ENCODE results near the gene CTNNA3.
A peak's percentile ranks its signal among the peaks of the same experiment; 100 is the strongest.

The CTNNA3 gene

DNA sequence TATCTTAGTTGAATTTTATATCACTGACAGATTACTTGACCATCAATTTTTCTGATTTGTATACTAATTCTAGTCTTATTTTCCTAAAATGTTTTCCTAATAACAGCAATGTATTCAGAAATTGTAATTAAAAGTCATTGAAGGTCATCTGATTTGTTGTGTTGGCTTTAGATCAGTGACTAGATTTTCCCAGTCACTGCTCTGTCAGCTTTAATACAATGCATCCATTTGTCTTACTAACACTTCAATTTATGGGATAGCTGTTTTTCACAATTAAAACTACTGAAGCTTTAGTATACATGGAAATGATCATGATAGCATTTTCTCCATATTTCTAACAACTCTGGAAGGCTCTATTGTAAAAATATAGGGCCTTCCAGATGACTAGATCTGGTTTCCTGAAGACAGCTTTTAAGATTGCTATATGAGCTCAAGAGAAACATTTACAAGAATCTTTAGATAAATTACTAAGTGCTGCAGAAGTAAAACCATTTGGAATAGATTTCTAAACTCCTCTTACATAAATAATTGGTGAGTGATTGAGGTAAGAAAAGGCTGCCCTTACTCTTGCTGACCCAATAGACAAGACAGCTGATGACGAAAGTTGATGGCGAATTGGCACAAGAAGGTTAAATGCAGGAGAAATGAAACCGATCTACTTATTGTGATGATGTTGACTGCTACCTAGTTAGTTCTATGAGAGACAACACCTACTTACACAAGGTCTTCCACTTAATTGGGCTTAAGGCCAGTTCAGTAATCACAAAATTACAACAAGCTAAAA is 696.0 kb downstream of the CTNNA3 start:
- DNase-seq: no peak

DNA sequence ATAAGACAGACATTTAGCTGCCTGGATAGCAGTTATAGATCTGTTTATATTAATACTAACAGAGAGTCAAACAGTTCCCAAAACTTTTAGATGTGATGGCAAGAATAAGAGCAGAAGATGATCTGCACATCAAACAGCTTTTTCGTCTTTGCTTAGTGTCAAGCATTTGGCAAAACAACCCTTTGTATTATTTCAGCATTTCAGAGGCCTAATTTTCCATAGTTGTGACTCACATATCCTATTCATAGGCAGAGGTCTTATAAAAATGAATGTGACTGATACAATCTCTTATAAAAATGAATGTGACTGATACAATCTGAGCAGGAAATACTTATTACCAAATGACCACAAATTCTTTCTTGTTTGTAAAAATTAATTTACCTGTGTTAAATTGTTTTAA is 699.0 kb downstream of the CTNNA3 start:
- DNase-seq: no peak

DNA sequence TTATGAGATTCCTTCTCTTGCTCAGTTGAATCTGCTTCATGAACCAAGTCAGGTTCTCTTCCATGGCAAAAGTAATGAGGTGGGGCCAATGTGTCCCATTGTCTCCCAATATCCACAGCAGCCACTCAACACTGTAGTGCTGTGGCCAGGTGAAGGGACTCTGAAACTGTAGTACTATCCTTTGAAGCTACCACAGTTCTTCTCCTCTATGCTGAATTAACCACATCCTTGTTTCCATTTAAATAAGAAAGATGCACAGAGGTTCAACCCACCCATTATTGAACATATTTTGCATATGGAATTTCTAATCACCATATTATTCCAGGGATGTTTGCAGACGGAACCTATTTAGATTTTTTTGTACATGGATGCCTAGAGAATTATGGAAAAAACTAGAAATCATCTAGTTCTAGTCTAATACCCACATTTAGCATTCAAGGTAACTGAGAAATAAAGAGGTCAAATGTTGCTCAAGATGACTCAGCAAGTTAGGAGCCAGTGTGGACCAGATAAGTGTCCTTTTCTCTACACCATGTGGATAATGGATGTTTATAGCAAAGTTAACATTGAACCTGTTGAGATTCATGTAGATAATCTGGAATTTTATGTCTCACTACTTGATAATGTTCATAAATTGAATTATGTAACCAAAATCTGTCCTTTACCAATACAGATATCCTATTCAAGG is 705.7 kb downstream of the CTNNA3 start:
- DNase-seq: no peak

DNA sequence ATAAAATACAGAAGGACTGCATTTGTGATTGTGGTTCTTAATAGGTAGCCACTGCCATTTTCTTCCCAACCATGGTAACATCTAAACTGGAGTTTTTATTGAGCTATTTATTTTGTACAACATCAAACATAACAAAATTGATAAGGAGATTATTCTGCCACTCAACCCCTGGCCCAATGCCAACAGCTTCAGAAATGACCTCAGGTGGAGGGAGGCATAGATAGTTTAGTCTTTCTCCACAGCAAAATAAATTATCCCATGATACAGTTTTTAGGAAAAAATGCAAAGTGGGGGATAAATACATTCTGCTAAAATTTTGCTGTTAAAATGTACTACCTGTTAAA is 712.5 kb downstream of the CTNNA3 start:
- DNase-seq: no peak

DNA sequence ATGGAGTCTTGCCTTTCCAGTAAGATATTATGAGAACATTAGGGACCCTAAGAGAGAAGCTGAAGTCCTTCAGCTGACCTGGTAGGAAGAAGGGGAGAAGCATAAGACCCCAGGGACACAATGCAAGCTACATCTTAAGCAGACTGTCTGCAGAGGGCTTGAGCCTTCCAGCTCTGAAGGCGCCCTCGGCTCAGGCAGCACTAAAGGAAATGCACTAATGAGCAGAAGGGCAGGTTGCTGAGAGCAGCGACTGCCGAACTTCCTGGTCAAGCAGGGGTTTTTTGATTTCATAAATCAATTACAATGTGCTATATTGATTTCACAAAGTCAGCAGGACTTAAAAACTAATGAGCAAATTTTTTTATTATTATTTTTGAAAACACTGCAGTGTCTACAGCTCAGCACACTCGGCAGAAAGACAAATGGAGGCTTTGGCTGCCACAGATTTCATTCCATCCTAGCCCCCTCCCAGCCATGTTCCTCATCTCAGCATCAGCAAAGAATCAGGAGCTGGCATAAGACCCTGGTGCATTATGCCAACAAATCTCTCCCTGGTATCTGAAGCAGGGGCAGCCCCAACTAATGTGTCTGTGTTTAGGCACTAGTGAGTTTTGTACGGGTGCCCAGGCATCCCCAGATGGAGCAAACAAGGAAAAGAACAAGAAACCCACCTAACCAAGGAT is 713.1 kb downstream of the CTNNA3 start:
- DNase-seq: no peak

DNA sequence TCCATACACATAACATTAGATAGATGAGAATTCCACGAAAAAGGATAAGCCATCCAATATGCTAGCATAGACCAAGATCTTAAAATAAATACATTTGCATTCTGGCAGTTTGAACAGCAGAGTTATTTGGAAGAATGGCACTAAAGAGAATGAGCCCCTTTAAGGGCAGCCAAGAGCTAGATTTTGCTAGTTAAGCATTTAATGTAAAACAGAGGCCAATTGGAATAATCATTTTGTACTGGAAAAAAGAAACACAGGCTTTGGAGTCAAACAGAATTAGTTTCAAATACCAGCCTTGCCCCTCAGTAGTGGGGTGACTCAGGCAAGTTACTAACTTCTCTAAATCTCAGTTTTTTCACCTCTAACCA is 714.0 kb downstream of the CTNNA3 start:
- no peak for DNase-seq

DNA sequence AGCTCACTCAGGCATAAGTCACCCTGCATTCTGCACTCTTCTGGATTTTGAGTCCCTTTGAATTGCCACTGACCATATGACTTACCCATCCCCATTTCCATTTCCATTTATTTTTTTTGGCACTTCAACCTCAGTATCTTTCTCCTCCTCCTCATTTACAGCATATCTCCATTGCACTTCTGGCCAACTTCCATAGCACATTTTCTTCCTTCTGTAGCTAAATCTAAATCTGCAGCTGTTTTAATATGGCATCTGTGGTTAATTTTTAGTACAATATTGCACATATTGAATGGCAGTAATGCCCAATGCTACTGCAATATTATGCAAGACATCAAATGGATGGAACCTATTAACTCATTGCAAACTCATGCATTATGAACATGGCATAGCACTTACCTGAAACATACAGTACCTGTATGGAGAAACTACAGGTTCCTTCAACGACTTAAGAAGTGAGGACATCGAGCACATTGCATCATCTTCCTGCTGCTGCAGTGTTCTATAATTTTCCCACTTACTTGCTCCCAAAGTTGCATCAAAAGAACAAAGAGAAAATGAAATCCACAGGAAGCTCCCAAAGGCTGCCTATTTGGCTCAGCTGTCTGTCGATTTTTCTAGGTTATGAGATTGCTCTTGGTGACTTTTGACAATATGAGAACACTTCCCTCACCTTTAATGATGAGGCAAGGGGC is 714.5 kb downstream of the CTNNA3 start:
- DNase-seq: no peak

DNA sequence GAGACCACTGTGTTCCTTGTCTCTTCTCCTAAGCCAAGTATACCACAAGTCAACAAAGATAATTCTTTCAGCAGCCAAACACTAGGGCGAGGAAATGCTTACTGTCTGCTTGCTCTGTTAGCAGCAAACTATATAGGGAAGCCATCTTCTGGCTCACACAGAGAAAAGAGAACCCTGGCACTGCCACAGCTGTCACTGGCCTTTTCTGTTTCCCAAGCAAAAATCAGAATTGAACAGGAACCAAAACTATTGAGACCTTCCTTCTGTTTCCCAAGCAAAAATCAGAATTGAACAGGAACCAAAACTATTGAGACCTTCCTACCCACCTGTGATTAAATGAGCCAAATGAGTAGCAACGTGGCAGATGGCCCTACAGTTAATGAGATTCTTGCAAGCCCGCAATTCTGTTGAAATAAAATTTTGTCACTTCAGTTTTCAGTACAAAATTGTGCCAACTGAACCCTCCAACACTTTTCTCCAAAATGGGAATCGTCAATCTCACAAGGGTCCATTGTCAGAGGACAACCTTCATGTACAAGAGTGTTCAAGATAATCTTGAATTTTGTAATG is 715.7 kb downstream of the CTNNA3 start:
- no peak for DNase-seq

DNA sequence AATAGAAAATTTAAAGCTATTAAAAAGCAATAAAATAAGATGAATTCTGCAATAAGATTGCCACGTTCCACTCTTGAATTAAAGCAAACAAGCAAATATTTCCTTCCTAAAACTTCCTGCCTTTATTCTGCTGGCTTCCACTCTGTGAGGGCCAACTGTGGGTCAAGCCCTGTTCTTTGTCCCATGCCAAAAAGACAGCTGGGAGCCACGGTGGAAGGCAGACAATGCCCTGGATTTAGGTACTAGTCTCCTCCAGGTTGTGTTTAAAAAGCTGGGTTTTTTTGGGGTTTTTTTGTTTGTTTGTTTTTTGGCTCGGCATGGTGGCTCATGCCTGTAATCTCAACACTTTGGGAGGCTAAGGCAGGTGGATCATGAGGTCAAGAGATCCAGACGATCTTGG is 731.0 kb downstream of the CTNNA3 start:
- DNase-seq: no peak

DNA sequence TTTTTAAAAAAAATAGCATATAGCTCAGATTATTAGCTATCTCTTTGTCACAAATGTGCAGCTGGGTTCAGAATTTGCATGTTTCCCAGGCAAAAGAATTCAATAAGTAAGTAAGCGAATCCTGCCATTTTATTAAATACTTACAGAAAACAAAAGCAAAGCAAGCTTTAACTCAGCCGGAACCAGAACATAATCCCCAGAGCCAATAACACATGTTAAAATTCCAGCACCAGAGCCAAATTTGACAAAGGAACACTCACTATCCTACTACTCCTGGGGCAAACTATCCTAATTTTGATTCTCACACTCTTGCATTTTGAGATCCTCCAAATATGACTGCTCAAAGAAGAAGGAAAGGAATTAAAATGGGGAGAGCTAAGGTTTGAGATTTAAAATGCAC is 737.5 kb downstream of the CTNNA3 start:
- no peak for DNase-seq

DNA sequence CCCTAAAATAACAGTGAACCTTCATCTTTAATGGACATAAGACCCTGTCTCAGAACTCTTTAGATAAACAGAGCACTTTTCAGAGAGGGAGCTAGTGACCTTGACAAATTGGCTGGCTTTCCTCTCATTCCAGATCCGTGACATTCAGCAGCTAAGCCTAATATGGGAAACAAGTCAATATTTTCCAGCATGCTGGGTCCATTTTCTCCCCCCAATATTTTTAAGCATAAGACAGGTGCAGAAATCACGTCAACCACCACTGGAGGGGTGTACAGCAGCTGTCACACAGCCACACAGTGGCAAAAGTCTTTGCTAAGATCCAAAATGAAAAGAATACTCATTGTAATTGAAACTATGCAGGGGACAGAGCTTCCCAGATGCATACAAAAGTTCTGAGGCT is 744.1 kb downstream of the CTNNA3 start:
- no peak for DNase-seq

DNA sequence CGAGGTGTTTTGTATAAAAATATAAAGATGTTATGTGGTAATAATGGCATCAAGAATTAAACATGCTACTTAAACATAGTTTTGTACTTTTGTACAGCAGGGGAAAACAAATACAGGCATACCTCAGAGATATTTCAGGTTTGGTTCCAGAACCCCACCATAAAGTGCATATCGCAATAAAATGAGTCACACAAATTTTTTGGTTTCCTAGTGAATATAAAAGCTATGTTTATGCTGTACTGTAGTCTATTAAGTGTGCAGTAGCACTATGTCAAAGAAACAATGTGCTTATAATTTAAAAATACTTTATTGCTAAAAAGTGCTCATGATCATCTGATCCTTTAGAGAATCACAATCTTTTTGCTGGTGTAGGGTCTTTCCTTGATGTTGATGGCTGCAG is 752.4 kb downstream of the CTNNA3 start:
- DNase-seq: no peak

DNA sequence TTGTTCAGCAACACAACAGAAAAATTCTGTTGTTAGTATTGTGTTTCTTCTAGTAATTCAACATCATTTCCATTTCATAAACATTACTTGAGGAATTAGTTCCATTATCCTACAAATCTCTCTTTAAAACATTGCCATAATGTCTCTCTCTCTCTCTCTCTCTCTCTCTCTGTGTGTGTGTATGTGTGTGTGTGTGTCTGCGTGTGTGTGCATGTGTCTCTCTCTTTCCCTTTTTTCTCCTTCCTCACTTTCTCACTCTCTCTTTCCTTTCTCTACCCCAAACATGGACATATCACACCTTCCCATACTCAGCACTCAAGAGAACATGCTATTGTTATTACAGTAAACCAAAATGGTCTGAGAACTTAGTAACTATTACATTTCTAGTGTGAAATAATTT is 753.6 kb downstream of the CTNNA3 start:
- no peak for DNase-seq

DNA sequence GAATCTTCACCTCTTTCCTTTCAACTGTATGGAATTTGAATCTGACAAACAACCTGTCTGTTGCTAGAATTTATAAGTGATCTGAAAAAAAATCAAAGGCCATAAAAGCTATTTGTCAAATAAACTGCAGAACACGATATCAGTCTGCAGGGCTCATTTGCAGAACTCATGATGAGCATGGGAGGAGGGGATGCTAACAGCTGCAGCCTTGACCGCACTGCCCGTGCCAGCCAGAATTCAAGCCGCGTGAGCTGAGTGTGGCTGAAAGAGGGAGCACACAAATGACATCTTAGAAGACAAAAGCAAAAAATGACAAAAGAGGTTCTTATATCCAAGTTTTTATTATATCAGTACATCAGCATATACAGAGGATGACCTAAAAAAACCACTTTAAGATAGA is 754.5 kb downstream of the CTNNA3 start:
- DNase-seq: no peak

DNA sequence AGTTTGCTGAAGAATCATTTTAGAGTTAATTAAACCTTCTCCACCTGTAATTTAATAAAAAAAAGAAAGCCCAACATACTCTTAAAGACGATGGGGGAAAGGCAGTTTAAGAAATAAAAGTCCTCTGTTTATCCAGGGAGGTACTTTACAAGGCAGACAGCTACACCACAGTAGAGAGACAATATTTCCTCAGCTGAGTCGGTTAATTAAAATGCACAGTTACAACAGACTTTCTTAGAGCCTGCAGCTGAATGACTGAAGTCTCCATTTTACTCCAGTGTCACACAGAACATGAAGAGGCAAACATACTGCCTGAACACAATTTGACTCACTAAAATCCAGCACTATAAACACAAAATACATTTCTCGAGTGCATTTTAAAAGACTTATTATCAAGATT is 755.0 kb downstream of the CTNNA3 start:
- DNase-seq: no peak

DNA sequence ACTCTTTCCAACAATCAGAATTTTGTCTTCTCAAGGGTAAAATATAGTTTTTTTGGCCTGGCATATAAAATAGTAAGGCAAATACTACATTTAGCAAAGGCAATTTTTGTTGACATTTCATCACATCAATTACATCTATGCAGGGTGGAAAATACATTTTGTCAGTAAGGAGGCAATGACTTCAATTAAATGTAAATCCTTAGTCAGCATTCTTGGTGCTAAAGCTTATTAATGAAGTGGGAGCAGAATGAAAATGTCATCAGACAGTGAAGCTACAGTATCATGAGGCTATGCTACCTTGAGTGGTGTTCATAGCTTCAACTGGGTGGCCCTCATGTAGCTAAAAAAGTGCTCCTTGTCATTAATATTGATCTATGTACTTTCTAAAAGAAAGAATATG is 761.3 kb downstream of the CTNNA3 start:
- DNase-seq: no peak

DNA sequence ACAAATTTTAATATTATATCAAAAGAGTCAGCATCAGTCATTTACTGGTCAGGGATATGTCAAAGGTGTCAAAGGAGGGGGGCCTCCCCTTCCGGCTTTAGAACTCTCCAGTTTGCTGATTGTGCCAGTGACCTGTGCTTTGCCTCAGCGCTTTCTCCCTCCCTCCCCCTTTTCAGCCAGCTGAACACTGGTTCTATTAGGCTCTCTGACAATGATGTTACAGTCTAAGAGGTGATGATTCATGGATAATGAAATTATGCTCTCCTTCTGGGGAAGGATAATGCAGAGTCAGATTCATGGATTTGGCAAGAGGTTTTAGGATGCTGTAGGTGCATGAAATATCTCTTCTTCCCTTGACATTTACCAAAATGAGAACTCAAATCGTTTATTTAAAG is 764.0 kb downstream of the CTNNA3 start:
- no peak for DNase-seq

DNA sequence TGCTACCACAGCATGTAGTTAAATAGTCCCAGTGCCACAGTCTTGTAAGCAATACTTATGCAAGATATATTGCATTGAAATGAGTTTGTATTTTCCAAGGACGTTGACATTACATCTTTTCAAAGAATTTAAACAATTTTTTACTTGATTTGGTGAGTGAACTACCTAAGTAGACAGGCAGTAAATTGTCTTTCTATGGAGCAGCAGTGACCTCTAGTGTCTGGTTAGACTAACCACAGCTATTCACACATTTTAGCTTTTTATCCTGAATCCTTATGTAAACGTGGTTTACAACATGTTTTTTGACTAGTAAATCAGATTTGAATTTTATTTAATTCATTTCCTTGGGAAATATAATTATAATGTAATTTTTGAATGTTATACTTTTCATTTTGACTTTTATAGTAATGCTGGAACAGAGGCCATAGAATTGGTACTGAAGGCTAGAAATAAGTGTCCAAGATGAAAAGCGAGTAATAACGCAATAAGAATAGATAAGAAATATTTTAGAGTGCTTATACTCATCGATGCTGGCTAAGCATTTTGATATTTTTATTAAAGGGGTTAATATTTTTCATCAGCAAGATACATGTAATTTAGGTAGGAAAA is 764.6 kb downstream of the CTNNA3 start:
- peak; percentile 50 for DNase-seq

DNA sequence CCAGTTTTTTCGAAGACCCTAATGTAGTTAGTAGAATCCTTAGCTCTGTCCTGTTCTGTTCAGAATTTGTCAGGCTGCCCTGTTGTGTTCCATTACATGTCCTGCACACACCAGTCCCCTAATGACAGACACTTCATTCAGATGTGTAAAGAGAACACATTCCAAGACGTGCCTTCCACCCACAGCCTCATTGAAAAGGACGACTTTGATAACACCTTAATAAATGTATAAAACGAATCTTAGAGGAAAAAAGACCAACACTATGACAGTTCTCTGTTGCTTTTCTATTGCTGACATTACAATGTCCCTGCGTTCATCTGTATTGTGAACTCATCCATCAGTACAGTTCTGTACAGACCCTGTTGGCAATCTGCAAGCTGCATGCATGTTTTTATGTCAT is 766.6 kb downstream of the CTNNA3 start:
- no peak for DNase-seq

DNA sequence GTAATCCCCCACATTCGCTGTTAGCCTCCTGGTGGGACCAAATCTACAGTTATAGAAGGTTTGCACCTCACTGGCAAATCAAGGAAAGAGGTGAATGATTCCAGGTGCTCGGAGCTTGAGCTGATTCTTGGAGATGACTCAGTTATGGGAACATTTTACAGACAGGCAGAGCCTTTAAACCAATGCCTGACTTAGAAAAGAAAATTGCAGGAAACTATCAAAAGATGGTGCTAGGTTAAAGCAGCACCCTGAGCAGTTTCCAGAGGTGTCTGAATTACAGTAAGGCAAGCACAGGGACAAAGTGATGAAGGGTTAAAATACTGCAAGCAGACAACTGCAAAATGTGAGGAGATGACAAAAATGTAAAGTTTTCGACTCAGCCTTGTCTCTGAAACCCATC is 767.2 kb downstream of the CTNNA3 start:
- DNase-seq: no peak

DNA sequence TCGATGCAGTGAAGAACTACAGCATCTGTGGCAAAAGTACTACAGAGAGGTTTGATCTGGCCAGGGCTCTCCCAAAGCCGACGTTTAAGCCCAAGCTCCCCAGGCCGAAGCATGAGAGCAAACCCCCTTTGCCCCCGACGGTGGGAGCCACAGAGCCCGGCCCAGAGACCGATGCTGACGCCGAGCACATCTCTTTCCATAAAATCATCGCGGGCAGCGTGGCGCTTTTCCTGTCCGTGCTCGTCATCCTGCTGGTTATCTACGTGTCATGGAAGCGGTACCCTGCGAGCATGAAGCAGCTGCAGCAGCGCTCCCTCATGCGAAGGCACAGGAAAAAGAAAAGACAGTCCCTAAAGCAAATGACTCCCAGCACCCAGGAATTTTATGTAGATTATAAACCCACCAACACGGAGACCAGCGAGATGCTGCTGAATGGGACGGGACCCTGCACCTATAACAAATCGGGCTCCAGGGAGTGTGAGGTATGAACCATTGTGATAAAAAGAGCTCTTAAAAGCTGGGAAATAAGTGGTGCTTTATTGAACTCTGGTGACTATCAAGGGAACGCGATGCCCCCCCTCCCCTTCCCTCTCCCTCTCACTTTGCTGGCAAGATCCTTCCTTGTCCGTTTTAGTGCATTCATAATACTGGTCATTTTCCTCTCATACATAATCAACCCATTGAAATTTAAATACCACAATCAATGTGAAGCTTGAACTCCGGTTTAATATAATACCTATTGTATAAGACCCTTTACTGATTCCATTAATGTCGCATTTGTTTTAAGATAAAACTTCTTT is 767.8 kb downstream of the CTNNA3 start:
- no peak for DNase-seq
